SU-DHL-6 (cell line): ENCODE results near the gene SPTLC3.

Experiments
- CTCF ChIP-seq: fragments of 200-600 bp; sonication (generic); IDR thresholded peaks from one replicate; pipeline ENCODE4 v1.5.1; 2017; ENCODE audit warnings: antibody characterized with exemption, mild to moderate bottlenecking, low read length, moderate library complexity; ENCODE audit not compliant: insufficient read depth, poor library complexity, severe bottlenecking
- EZH2phosphoT487 ChIP-seq: fragments of 200-600 bp; sonication (generic), shearing (Covaris generic); conservative IDR thresholded peaks from 2 replicates; pipeline ENCODE4 v1.6.1; 2018; ENCODE audit warnings: mild to moderate bottlenecking, antibody characterized with exemption, low read length, moderate library complexity, mixed read lengths

DNA sequence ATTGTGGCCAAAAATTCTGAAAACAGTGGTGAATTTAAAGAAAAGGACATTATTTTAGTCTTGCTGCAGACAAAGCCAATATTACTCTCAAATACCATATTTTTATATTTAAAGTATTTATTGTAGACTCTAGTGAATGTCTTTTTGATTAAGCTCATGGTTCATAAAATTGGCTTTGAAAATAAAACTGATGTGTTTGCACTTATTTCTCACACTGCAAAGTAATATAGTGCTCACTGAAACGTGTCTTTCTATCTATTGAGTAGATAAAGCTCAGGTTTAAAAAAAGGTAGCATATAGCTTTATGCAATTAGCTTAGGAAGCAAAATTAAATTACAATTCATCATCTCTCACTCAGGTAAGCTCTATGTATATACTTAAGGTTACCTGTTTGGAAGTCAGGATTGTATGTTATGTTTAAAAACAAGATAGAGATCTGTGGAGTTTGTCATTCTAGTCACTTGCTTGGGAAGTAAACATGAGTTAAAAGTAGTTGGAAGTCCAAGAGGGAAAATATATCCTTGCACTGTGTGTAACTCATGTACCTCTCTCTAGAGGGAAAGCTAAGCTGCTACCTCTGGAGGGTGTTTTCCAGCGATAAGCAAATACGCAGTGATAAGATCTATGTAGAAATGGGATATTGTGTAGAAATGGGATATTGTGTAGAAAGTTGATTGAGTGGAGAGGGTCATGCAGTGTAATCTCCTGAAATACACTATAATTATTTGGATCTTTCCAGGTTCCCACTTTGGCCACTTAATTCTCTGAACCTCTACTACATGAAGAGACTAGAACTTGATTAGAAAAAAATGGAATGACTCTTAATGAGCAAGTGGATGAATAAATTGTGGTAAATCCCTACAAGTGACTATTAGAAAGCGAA, 29.9 kb upstream of the SPTLC3 start:
- TF ChIP-seq CTCF (no peak), EZH2phosphoT487 (no peak)
